Peyer's patch (tissue), 4 donors: ENCODE data around the gene DLL3. TPM values are rescaled to one million over a fixed set of nuclear protein-coding genes. Genes with fewer than 3 reads are reported as not detected.

ENCODE experiments used
- DNase-seq, 3 donors: peaks; one replicate each; pipeline ENCODE4 v3.0.0-alpha.2; 2017 to 2019
- H3K27ac ChIP-seq, 4 donors: fragments of 200-600 bp; sonication (generic); one replicate each; pipeline ENCODE4 v1.5.1; 2016 to 2019
- H3K27me3 ChIP-seq, 2 donors: fragments of 200-600 bp; sonication (generic); one replicate each; pipeline ENCODE4 v1.5.1; 2019
- H3K36me3 ChIP-seq, 3 donors: fragments of 200-600 bp; sonication (generic); one replicate each; pipeline ENCODE4 v1.5.1; 2016 to 2019
- H3K4me1 ChIP-seq, 4 donors: fragments of 200-600 bp; sonication (generic); one replicate each; pipeline ENCODE4 v1.5.1; 2016 to 2019
- H3K4me3 ChIP-seq, 4 donors: fragments of 200-600 bp; sonication (generic); 1 replicate in 3 of 4; 2 replicates in 1 of 4; pipeline ENCODE4 v1.5.1; 2016 to 2019; ENCODE audit warnings: mild to moderate bottlenecking in 1 of 4
- H3K9me3 ChIP-seq, 4 donors: fragments of 200-600 bp; sonication (generic); one replicate each; pipeline ENCODE4 v1.5.1; 2016 to 2019; ENCODE audit warnings: mild to moderate bottlenecking in 1 of 4
- POLR2A ChIP-seq, 2 donors: fragments of 450-650 bp; IDR thresholded peaks; one replicate each; pipeline ENCODE4 v1.5.1; 2017; ENCODE audit warnings: antibody characterized with exemption in 2 of 2, mild to moderate bottlenecking in 2 of 2, moderate library complexity in 2 of 2
- total RNA-seq, 4 donors: library from RNA; depleted of rRNA; stranded (reverse); fragments of >200 nt; gene quantifications; one replicate each; pipeline ENCODE4 v1.1.0, GENCODE V29; 2016
- TF ChIP-seq, protein P1 (sequence below), 6 experiments: fragments of 450-650 bp in 4 of 6; fragments of 200-600 bp in 2 of 6; sonication (generic) in 1 of 6; IDR thresholded peaks; one replicate each; pipeline ENCODE4 v1.5.1; 2017 to 2019; ENCODE audit warnings: antibody characterized with exemption in 6 of 6, mild to moderate bottlenecking in 3 of 6, moderate library complexity in 1 of 6

The DLL3 gene
- total RNA-seq, 4 donors from 2014 or later: 0.47 to 0.67 TPM; not detected in 2

DNA sequence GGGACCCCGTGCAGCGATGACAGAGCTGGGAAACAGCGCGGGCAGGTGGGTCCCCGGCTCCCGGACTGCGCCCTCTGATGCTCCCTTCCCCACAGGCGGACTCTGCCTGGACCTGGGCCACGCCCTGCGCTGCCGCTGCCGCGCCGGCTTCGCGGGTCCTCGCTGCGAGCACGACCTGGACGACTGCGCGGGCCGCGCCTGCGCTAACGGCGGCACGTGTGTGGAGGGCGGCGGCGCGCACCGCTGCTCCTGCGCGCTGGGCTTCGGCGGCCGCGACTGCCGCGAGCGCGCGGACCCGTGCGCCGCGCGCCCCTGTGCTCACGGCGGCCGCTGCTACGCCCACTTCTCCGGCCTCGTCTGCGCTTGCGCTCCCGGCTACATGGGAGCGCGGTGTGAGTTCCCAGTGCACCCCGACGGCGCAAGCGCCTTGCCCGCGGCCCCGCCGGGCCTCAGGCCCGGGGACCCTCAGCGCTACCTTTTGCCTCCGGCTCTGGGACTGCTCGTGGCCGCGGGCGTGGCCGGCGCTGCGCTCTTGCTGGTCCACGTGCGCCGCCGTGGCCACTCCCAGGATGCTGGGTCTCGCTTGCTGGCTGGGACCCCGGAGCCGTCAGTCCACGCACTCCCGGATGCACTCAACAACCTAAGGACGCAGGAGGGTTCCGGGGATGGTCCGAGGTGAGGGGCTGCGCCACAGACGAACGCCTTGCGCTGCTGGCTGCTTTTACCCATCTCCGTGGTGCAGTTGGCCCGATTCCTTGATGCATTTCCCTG lies 8.4 kb downstream of the DLL3 start:
- TF ChIP-seq, protein P1, sequence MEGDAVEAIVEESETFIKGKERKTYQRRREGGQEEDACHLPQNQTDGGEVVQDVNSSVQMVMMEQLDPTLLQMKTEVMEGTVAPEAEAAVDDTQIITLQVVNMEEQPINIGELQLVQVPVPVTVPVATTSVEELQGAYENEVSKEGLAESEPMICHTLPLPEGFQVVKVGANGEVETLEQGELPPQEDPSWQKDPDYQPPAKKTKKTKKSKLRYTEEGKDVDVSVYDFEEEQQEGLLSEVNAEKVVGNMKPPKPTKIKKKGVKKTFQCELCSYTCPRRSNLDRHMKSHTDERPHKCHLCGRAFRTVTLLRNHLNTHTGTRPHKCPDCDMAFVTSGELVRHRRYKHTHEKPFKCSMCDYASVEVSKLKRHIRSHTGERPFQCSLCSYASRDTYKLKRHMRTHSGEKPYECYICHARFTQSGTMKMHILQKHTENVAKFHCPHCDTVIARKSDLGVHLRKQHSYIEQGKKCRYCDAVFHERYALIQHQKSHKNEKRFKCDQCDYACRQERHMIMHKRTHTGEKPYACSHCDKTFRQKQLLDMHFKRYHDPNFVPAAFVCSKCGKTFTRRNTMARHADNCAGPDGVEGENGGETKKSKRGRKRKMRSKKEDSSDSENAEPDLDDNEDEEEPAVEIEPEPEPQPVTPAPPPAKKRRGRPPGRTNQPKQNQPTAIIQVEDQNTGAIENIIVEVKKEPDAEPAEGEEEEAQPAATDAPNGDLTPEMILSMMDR (IDR thresholded peaks at IDR 0.05): no peak
- no peak for TF ChIP-seq POLR2A (IDR thresholded peaks at IDR 0.05)
- peak in 1 of 3 donors; percentile 53 for DNase-seq
- Histone ChIP-seq H3K9me3 (no peaks in the 10 kb centered on the region), H3K4me3 (peak overlapping the region; percentile 32 to 53 (median 46)), H3K27me3 (peaks cover 0 to 17% of the 10 kb centered on the region in 2 donors), H3K36me3 (no peaks in the 10 kb centered on the region), H3K27ac (no peak overlapping the region), H3K4me1 (peaks cover 0 to 9% (median 3%) of the 10 kb centered on the region in 4 donors)

DNA sequence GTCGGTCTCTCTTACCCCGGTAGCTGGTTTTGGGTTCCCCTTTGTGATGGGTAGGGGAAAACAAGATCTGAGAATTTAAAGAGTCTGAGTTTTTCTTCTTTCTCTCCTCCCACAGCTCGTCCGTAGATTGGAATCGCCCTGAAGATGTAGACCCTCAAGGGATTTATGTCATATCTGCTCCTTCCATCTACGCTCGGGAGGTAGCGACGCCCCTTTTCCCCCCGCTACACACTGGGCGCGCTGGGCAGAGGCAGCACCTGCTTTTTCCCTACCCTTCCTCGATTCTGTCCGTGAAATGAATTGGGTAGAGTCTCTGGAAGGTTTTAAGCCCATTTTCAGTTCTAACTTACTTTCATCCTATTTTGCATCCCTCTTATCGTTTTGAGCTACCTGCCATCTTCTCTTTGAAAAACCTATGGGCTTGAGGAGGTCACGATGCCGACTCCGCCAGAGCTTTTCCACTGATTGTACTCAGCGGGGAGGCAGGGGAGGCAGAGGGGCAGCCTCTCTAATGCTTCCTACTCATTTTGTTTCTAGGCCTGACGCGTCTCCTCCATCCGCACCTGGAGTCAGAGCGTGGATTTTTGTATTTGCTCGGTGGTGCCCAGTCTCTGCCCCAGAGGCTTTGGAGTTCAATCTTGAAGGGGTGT lies 9.1 kb downstream of the DLL3 start:
- H3K9me3 ChIP-seq: no peaks in the 10 kb centered on the region
- H3K4me3 ChIP-seq: peak overlapping the region in 3 of 4 donors; percentile 32 to 53 (median 41)
- peaks cover 0 to 9% (median 1%) of the 10 kb centered on the region in 4 donors for H3K4me1 ChIP-seq
- no peak overlapping the region for H3K27ac ChIP-seq
- TF ChIP-seq POLR2A (IDR thresholded peaks at IDR 0.05): no peak
- TF ChIP-seq, protein P1 (IDR thresholded peaks at IDR 0.05): no peak
- H3K27me3 ChIP-seq: peaks cover 0 to 17% of the 10 kb centered on the region in 2 donors
- H3K36me3 ChIP-seq: no peaks in the 10 kb centered on the region
- DNase-seq: no peak

DNA sequence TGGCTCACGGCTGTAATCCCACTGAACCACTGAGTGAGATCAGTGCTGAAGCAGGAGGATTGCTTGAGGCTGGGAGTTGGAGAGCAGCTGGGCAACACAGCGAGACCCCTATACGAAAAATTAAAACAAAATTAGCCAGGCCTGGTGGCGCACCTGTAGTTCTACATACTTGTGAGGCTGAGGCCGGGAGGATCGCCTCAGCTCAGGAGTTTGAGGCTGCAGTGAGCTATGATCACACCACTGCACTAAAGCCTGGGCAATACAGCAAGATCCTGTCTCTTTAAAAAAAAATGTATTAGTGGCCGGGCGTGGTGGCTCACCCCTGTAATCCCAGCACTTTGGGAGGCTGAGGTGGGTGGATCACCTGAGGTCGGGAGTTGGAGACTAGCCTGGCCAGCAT lies 9.9 kb downstream of the DLL3 start:
- peaks cover 0 to 9% (median 0%) of the 10 kb centered on the region in 4 donors for H3K4me1 ChIP-seq
- no peaks in the 10 kb centered on the region for H3K36me3 ChIP-seq
- no peak overlapping the region for H3K27ac ChIP-seq
- no peaks in the 10 kb centered on the region for H3K9me3 ChIP-seq
- H3K4me3 ChIP-seq: no peak overlapping the region
- TF ChIP-seq POLR2A (IDR thresholded peaks at IDR 0.05): no peak
- TF ChIP-seq, protein P1 (IDR thresholded peaks at IDR 0.05): no peak
- H3K27me3 ChIP-seq: peaks cover 0 to 17% of the 10 kb centered on the region in 2 donors
- DNase-seq: no peak

DNA sequence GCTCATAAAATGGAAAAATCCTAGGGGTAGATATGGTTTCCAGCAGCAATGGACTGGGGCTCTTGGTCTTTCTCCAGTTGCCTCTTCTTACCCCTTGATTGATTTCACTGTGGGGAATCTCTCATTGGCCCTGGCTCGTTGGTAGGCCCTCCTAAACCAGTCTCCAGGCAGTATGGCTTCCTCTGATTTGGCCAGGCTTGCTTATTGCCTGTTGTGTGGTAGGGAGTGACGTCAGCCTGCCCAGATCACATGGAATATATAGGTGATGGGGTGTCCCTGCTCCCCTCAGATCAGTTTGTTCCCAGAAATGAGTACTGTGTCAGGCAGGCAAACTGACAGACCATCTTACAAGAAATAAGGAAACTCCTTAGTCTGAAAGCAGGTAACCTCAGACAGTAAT lies 10.5 kb downstream of the DLL3 start:
- Histone ChIP-seq H3K4me3 (no peak overlapping the region), H3K36me3 (no peaks in the 10 kb centered on the region), H3K4me1 (peaks cover 0 to 9% (median 0%) of the 10 kb centered on the region in 4 donors), H3K27me3 (peaks cover 0 to 19% of the 10 kb centered on the region in 2 donors), H3K9me3 (no peaks in the 10 kb centered on the region), H3K27ac (no peak overlapping the region)
- no peak for TF ChIP-seq POLR2A (IDR thresholded peaks at IDR 0.05)
- TF ChIP-seq, protein P1 (IDR thresholded peaks at IDR 0.05): no peak
- DNase-seq: no peak

DNA sequence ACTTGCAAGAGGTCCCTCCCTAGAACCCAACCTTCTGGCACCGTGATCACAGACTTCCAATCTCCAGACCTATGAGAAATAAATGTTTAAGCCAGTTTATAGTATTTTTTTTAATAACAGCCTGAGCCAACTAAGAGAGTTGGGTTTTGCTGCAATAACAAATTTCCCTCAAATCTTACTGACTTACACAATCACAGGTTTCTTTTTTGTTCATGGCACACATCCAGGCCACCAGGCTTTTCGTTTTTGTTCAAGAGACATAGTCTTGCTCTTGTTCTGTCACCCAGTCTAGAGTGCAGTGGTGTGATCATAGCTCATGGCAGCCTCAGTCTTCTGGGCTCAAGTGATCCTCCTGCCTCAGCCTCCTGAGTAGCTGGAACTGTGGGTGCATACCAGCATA lies 14.2 kb downstream of the DLL3 start:
- Histone ChIP-seq H3K27ac (no peak overlapping the region), H3K27me3 (peaks cover 0 to 26% of the 10 kb centered on the region in 2 donors), H3K4me1 (peaks cover 4 to 15% (median 12%) of the 10 kb centered on the region in 4 donors), H3K4me3 (no peak overlapping the region), H3K36me3 (no peaks in the 10 kb centered on the region), H3K9me3 (no peaks in the 10 kb centered on the region)
- no peak for DNase-seq
- TF ChIP-seq, protein P1 (IDR thresholded peaks at IDR 0.05): no peak
- TF ChIP-seq POLR2A (IDR thresholded peaks at IDR 0.05): no peak
